Neural progenitor cell (in vitro differentiated cells): ENCODE data around the gene UGGT2. TPM values are rescaled to one million over a fixed set of nuclear protein-coding genes. Genes with fewer than 3 reads are reported as not detected.

Source experiments
- DNase-seq: peaks from one replicate; pipeline ENCODE4 v3.0.0-alpha.2; 2016; ENCODE audit warnings: low spot score
- H2AFZ ChIP-seq: fragments of 200-600 bp; sonication (generic); replicated peaks from 2 replicates; pipeline ENCODE4 v1.6.1; 2016; ENCODE audit warnings: antibody characterized with exemption
- H3F3A ChIP-seq: fragments of 200-600 bp; sonication (generic); 2 replicates; pipeline ENCODE4 v1.6.1; 2016; ENCODE audit warnings: antibody characterized with exemption, low read depth
- H3K27ac ChIP-seq: fragments of 200-600 bp; sonication (generic); 2 replicates; pipeline ENCODE4 v1.5.1; 2016; ENCODE audit warnings: mild to moderate bottlenecking
- H3K27me3 ChIP-seq: fragments of 200-600 bp; sonication (generic); 2 replicates; pipeline ENCODE4 v1.6.1; 2016; ENCODE audit warnings: mild to moderate bottlenecking, moderate library complexity
- H3K36me3 ChIP-seq: fragments of 200-600 bp; sonication (generic); 2 replicates; pipeline ENCODE4 v1.5.1; 2016
- H3K4me1 ChIP-seq: fragments of 200-600 bp; sonication (generic); 2 replicates; pipeline ENCODE4 v1.6.1; 2016; ENCODE audit warnings: mixed run types
- H3K4me2 ChIP-seq: fragments of 200-600 bp; sonication (generic); 2 replicates; pipeline ENCODE4 v1.6.1; 2016
- H3K4me3 ChIP-seq: fragments of 200-600 bp; sonication (generic); 2 replicates; pipeline ENCODE4 v1.5.1; 2016
- H3K79me2 ChIP-seq: fragments of 200-600 bp; sonication (generic); 2 replicates; pipeline ENCODE4 v1.6.1; 2016; ENCODE audit warnings: low read depth
- H3K9ac ChIP-seq: fragments of 200-600 bp; sonication (generic); 2 replicates; pipeline ENCODE4 v1.6.1; 2016
- H3K9me3 ChIP-seq: fragments of 200-600 bp; sonication (generic); 2 replicates; pipeline ENCODE4 v1.5.1; 2016; ENCODE audit warnings: low read depth
- H4K20me1 ChIP-seq: fragments of 200-600 bp; sonication (generic); 2 replicates; pipeline ENCODE4 v1.6.1; 2016; ENCODE audit warnings: low read depth
- H3K27ac Mint-ChIP-seq: 3 replicates; pipeline ENCODE4 v1.8.0; 2021; ENCODE audit warnings: mixed read lengths
- H3K27me3 Mint-ChIP-seq: 2 replicates; pipeline ENCODE4 v1.8.0; 2022; ENCODE audit warnings: low read depth, mild to moderate bottlenecking, inconsistent platforms, moderate library complexity, mixed read lengths; ENCODE audit not compliant: insufficient read depth
- H3K36me3 Mint-ChIP-seq: 3 replicates; pipeline ENCODE4 v1.8.0; 2021; ENCODE audit warnings: mixed read lengths
- H3K4me1 Mint-ChIP-seq: 3 replicates; pipeline ENCODE4 v1.8.0; 2021; ENCODE audit warnings: mixed read lengths
- H3K4me3 Mint-ChIP-seq: 3 replicates; pipeline ENCODE4 v1.8.0; 2021; ENCODE audit warnings: mild to moderate bottlenecking, moderate library complexity, mixed read lengths
- H3K9me3 Mint-ChIP-seq: 3 replicates; pipeline ENCODE4 v1.8.0; 2020; ENCODE audit warnings: mixed read lengths
- EZH2 ChIP-seq: fragments of 200-600 bp; sonication (generic); IDR thresholded peaks from 2 replicates; pipeline ENCODE4 v1.6.1; 2017; ENCODE audit warnings: antibody characterized with exemption, mild to moderate bottlenecking, moderate library complexity
- EZH2phosphoT487 ChIP-seq: fragments of 200-600 bp; sonication (generic); IDR thresholded peaks from 2 replicates; pipeline ENCODE4 v1.6.1; 2017; ENCODE audit warnings: antibody characterized with exemption
- total RNA-seq: library from RNA; depleted of rRNA; stranded (reverse); fragments of >200 nt; gene quantifications from 2 replicates; pipeline ENCODE4 v1.2.3, GENCODE V29; 2015; ENCODE audit warnings: low replicate concordance
- TF ChIP-seq, protein P1 (sequence below): fragments of 200-600 bp; sonication (generic); IDR thresholded peaks from 2 replicates; pipeline ENCODE4 v1.5.1; 2017; ENCODE audit warnings: antibody characterized with exemption, mild to moderate bottlenecking

The UGGT2 gene
- total RNA-seq, 1 donor from 2014 or later: 70.4 TPM

- H3K4me3 Mint-ChIP-seq: peak overlapping the region; percentile 84
- peaks cover 97% of the 10 kb centered on the region for H3K27me3 ChIP-seq
- H3K36me3 Mint-ChIP-seq: no peaks in the 10 kb centered on the region
- TF ChIP-seq EZH2phosphoT487 (peak; percentile 84), EZH2 (peak; percentile 95)
- TF ChIP-seq, protein P1, sequence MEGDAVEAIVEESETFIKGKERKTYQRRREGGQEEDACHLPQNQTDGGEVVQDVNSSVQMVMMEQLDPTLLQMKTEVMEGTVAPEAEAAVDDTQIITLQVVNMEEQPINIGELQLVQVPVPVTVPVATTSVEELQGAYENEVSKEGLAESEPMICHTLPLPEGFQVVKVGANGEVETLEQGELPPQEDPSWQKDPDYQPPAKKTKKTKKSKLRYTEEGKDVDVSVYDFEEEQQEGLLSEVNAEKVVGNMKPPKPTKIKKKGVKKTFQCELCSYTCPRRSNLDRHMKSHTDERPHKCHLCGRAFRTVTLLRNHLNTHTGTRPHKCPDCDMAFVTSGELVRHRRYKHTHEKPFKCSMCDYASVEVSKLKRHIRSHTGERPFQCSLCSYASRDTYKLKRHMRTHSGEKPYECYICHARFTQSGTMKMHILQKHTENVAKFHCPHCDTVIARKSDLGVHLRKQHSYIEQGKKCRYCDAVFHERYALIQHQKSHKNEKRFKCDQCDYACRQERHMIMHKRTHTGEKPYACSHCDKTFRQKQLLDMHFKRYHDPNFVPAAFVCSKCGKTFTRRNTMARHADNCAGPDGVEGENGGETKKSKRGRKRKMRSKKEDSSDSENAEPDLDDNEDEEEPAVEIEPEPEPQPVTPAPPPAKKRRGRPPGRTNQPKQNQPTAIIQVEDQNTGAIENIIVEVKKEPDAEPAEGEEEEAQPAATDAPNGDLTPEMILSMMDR: no peak
- H3K4me2 ChIP-seq: peak overlapping the region; percentile 99
- no peak overlapping the region for H3K27ac ChIP-seq
- H3K79me2 ChIP-seq: no peaks in the 10 kb centered on the region
- DNase-seq: peak; percentile 59
- H3F3A ChIP-seq: peaks cover 11% of the 10 kb centered on the region
- H3K9me3 ChIP-seq: no peaks in the 10 kb centered on the region
- no peak overlapping the region for H3K9ac ChIP-seq
- no peak overlapping the region for H3K27ac Mint-ChIP-seq
- peaks cover 11% of the 10 kb centered on the region for H3K4me1 ChIP-seq
- peaks cover 10% of the 10 kb centered on the region for H3K4me1 Mint-ChIP-seq
- H3K36me3 ChIP-seq: no peaks in the 10 kb centered on the region
- H3K4me3 ChIP-seq: peak overlapping the region; percentile 69
- H3K27me3 Mint-ChIP-seq: peaks cover 50% of the 10 kb centered on the region
- no peaks in the 10 kb centered on the region for H3K9me3 Mint-ChIP-seq
- peak overlapping the region; percentile 84 for H2AFZ ChIP-seq
- H4K20me1 ChIP-seq: peaks cover 11% of the 10 kb centered on the region
Observed at GRCh38 chr13:96091164-96092117, 38.2 kb upstream of the UGGT2 start.

GRCh38 chr13:96090240-96091101 lies 37.3 kb upstream of the UGGT2 start:
- Histone ChIP-seq H3K27me3 (peaks cover 98% of the 10 kb centered on the region), H3K9me3 (no peaks in the 10 kb centered on the region), H3F3A (peaks cover 11% of the 10 kb centered on the region), H2AFZ (peak overlapping the region; percentile 96), H3K27ac (no peak overlapping the region), H4K20me1 (peaks cover 11% of the 10 kb centered on the region), H3K9ac (no peak overlapping the region), H3K4me1 (peaks cover 11% of the 10 kb centered on the region), H3K4me3 (peak overlapping the region; percentile 69), H3K36me3 (no peaks in the 10 kb centered on the region), H3K79me2 (no peaks in the 10 kb centered on the region), H3K4me2 (peak overlapping the region; percentile 99)
- Mint-ChIP-seq H3K36me3 (no peaks in the 10 kb centered on the region), H3K4me3 (peak overlapping the region; percentile 74), H3K27me3 (peaks cover 46% of the 10 kb centered on the region), H3K4me1 (peaks cover 12% of the 10 kb centered on the region), H3K9me3 (no peaks in the 10 kb centered on the region), H3K27ac (no peak overlapping the region)
- TF ChIP-seq, protein P1: no peak
- peak; percentile 71 for TF ChIP-seq EZH2
- TF ChIP-seq EZH2phosphoT487: no peak
- peak; percentile 66 for DNase-seq

GRCh38 chr13:96089749-96090239 lies 36.6 kb upstream of the UGGT2 start, which contains the start of gene HS6ST3:
Gene HS6ST3 (plus strand): TSS chr13:96090107.
- Histone ChIP-seq H3F3A (peaks cover 11% of the 10 kb centered on the region), H4K20me1 (peaks cover 11% of the 10 kb centered on the region), H3K27ac (no peak within 1 kb of the TSS), H3K9me3 (no peaks in the 10 kb centered on the region), H3K4me3 (peak within 1 kb of the TSS; percentile 69), H3K9ac (no peak within 1 kb of the TSS), H2AFZ (peak within 1 kb of the TSS; percentile 96), H3K4me1 (peaks cover 11% of the 10 kb centered on the region), H3K27me3 (peaks cover 92% of the 10 kb centered on the region), H3K36me3 (no peaks in the 10 kb centered on the region), H3K79me2 (no peaks in the 10 kb centered on the region), H3K4me2 (peak within 1 kb of the TSS; percentile 99)
- Mint-ChIP-seq H3K9me3 (no peaks in the 10 kb centered on the region), H3K36me3 (no peaks in the 10 kb centered on the region), H3K4me1 (peaks cover 16% of the 10 kb centered on the region), H3K27ac (no peak within 1 kb of the TSS), H3K4me3 (peak within 1 kb of the TSS; percentile 88), H3K27me3 (peaks cover 46% of the 10 kb centered on the region)
- DNase-seq: peak; percentile 75
- TF ChIP-seq EZH2: no peak
- TF ChIP-seq EZH2phosphoT487: no peak
- TF ChIP-seq, protein P1: no peak
